H9 (cell line): ENCODE data around the gene AP1G2. TPM values are rescaled to one million over a fixed set of nuclear protein-coding genes. Genes with fewer than 3 reads are reported as not detected.

Experiments used
- DNase-seq: peaks from one replicate; pipeline ENCODE4 v3.0.0-alpha.2; 2017
- H2AFZ ChIP-seq: one replicate; pipeline ENCODE4 v1.6.1; 2013; ENCODE audit warnings: mild to moderate bottlenecking, low read length, control low read depth, moderate library complexity
- H2AK5ac ChIP-seq: 2 replicates; pipeline ENCODE4 v1.6.1; 2013; ENCODE audit warnings: low read length, control low read depth, mixed read lengths; ENCODE audit not compliant: insufficient read length
- H2BK120ac ChIP-seq: one replicate; pipeline ENCODE4 v1.6.1; 2013; ENCODE audit warnings: low read depth, mild to moderate bottlenecking, low read length, control low read depth, inconsistent platforms; ENCODE audit not compliant: poor library complexity, severe bottlenecking
- H2BK12ac ChIP-seq: 2 replicates; pipeline ENCODE4 v1.6.1; 2013; ENCODE audit warnings: low read length, control low read depth, mixed read lengths, low read depth; ENCODE audit not compliant: insufficient read length
- H2BK15ac ChIP-seq: 2 replicates; pipeline ENCODE4 v1.6.1; 2013; ENCODE audit warnings: low read depth, low read length, control low read depth
- H2BK20ac ChIP-seq: one replicate; pipeline ENCODE4 v1.6.1; 2013; ENCODE audit warnings: low read depth, mild to moderate bottlenecking, low read length, control low read depth, inconsistent platforms; ENCODE audit not compliant: poor library complexity, severe bottlenecking
- H2BK5ac ChIP-seq: 2 replicates; pipeline ENCODE4 v1.6.1; 2013; ENCODE audit warnings: low read length, control low read depth, mixed read lengths; ENCODE audit not compliant: insufficient read length
- H3K14ac ChIP-seq: 2 replicates; pipeline ENCODE4 v1.6.1; 2013; ENCODE audit warnings: low read length, control low read depth; ENCODE audit not compliant: insufficient read depth
- H3K18ac ChIP-seq: 2 replicates; pipeline ENCODE4 v1.6.1; 2013; ENCODE audit warnings: low read depth, mild to moderate bottlenecking, mixed read lengths, low read length, control low read depth; ENCODE audit not compliant: insufficient read length
- H3K23ac ChIP-seq: 2 replicates; pipeline ENCODE4 v1.6.1; 2013; ENCODE audit warnings: low read length, control low read depth, mixed read lengths, low read depth; ENCODE audit not compliant: insufficient read length
- H3K23me2 ChIP-seq: 2 replicates; pipeline ENCODE4 v1.6.1; 2013; ENCODE audit warnings: low read depth, mild to moderate bottlenecking, mixed read lengths, low read length, control low read depth; ENCODE audit not compliant: insufficient read length, poor library complexity, severe bottlenecking
- H3K27ac ChIP-seq: 2 replicates; pipeline ENCODE4 v1.5.1; 2013; ENCODE audit warnings: low read length, control low read depth, mixed read lengths, low read depth; ENCODE audit not compliant: insufficient read length
- H3K27me3 ChIP-seq: 2 replicates; pipeline ENCODE4 v1.6.1; 2013; ENCODE audit warnings: low read length, control low read depth, inconsistent platforms; ENCODE audit not compliant: insufficient read depth
- H3K4ac ChIP-seq: 2 replicates; pipeline ENCODE4 v1.6.1; 2013; ENCODE audit warnings: low read depth, mild to moderate bottlenecking, control low read depth, inconsistent platforms, low read length, moderate library complexity
- H3K4me1 ChIP-seq: 2 replicates; pipeline ENCODE4 v1.6.1; 2013; ENCODE audit warnings: low read length, control low read depth, inconsistent platforms; ENCODE audit not compliant: insufficient read depth
- H3K4me2 ChIP-seq: 2 replicates; pipeline ENCODE4 v1.6.1; 2013; ENCODE audit warnings: low read length, control low read depth, mixed read lengths; ENCODE audit not compliant: insufficient read length, insufficient read depth
- H3K56ac ChIP-seq: 2 replicates; pipeline ENCODE4 v1.6.1; 2013; ENCODE audit warnings: low read depth, mild to moderate bottlenecking, mixed read lengths, low read length, control low read depth; ENCODE audit not compliant: insufficient read length
- H3K79me1 ChIP-seq: 2 replicates; pipeline ENCODE4 v1.6.1; 2013; ENCODE audit warnings: low read depth, mild to moderate bottlenecking, moderate library complexity, low read length, control low read depth, inconsistent platforms; ENCODE audit not compliant: insufficient read depth, poor library complexity, severe bottlenecking
- H3K79me2 ChIP-seq: 2 replicates; pipeline ENCODE4 v1.6.1; 2013; ENCODE audit warnings: low read length, control low read depth, inconsistent platforms; ENCODE audit not compliant: insufficient read depth
- H3K9ac ChIP-seq: 2 replicates; pipeline ENCODE4 v1.6.1; 2013; ENCODE audit warnings: low read length, control low read depth, mixed read lengths; ENCODE audit not compliant: insufficient read length; ENCODE audit errors: extremely low read depth
- H3K9me3 ChIP-seq: one replicate; pipeline ENCODE4 v1.6.1; 2013; ENCODE audit warnings: low read depth, low read length, inconsistent platforms; ENCODE audit not compliant: control insufficient read depth
- H3T11ph ChIP-seq: one replicate; pipeline ENCODE4 v1.6.1; 2013; ENCODE audit warnings: mild to moderate bottlenecking, low read length, control low read depth, inconsistent platforms
- H4K20me1 ChIP-seq: one replicate; pipeline ENCODE4 v1.6.1; 2013; ENCODE audit not compliant: control insufficient read depth, insufficient read length, insufficient read depth
- H4K5ac ChIP-seq: 2 replicates; pipeline ENCODE4 v1.6.1; 2013; ENCODE audit warnings: low read depth, mild to moderate bottlenecking, mixed read lengths, low read length, control low read depth; ENCODE audit not compliant: insufficient read length
- H4K8ac ChIP-seq: replicated peaks from 2 replicates; pipeline ENCODE4 v1.6.1; 2013; ENCODE audit warnings: low read length, control low read depth, mixed read lengths, low read depth; ENCODE audit not compliant: insufficient read length
- H4K91ac ChIP-seq: 2 replicates; pipeline ENCODE4 v1.6.1; 2013; ENCODE audit warnings: low read depth, mild to moderate bottlenecking, moderate library complexity, mixed read lengths, low read length, control low read depth; ENCODE audit not compliant: insufficient read length
- H3K27ac Mint-ChIP-seq, 3 experiments: 2 replicates in 2 of 3; 3 replicates in 1 of 3; pipeline ENCODE4 v1.8.0; 2020 to 2021; ENCODE audit warnings: mixed read lengths in 3 of 3, mild to moderate bottlenecking in 1 of 3, moderate library complexity in 1 of 3
- H3K27me3 Mint-ChIP-seq: 2 replicates; pipeline ENCODE4 v1.8.0; 2021; ENCODE audit warnings: low read depth, mild to moderate bottlenecking, moderate library complexity, mixed read lengths
- H3K36me3 Mint-ChIP-seq, 3 experiments: 2 replicates in 2 of 3; 3 replicates in 1 of 3; pipeline ENCODE4 v1.8.0; 2020 to 2021; ENCODE audit warnings: low read depth in 3 of 3, mixed read lengths in 3 of 3; ENCODE audit not compliant: insufficient read depth in 1 of 3
- H3K4me1 Mint-ChIP-seq, 2 experiments: 2 replicates each; pipeline ENCODE4 v1.8.0; 2020; ENCODE audit warnings: mixed read lengths in 2 of 2
- H3K4me3 Mint-ChIP-seq, 2 experiments: 2 replicates in 1 of 2; 3 replicates in 1 of 2; pipeline ENCODE4 v1.8.0; 2020 to 2021; ENCODE audit warnings: mild to moderate bottlenecking in 2 of 2, mixed read lengths in 2 of 2, moderate library complexity in 1 of 2
- H3K9me3 Mint-ChIP-seq, 2 experiments: 2 replicates in 1 of 2; 3 replicates in 1 of 2; pipeline ENCODE4 v1.8.0; 2020; ENCODE audit warnings: mild to moderate bottlenecking in 2 of 2, mixed read lengths in 2 of 2, moderate library complexity in 1 of 2
- WGBS: extraction: QIAGEN DNeasy Blood & Tissue Kit; methylation state at CpG from one replicate; pipeline ENCODE4 v1.1.7; 2013; ENCODE audit warnings: missing lambda C conversion rate, low lambda C conversion rate, mixed read lengths; ENCODE audit not compliant: insufficient read length; ENCODE audit errors: extremely low coverage; 5-methylcytosine and 5-hydroxymethylcytosine counted together
- total RNA-seq: library from RNA; stranded (reverse); gene quantifications from 2 replicates; pipeline ENCODE4 v1.2.1, GENCODE V29; 2021
- TF ChIP-seq, protein P1 (sequence below): fragments of 200-600 bp; sonication (generic); conservative IDR thresholded peaks from 3 replicates; pipeline ENCODE4 v1.8.0; 2021; ENCODE audit warnings: antibody characterized with exemption, mild to moderate bottlenecking

AP1G2 gene
- total RNA-seq, 1 experiment from 2014 or later = 107 TPM

DNA sequence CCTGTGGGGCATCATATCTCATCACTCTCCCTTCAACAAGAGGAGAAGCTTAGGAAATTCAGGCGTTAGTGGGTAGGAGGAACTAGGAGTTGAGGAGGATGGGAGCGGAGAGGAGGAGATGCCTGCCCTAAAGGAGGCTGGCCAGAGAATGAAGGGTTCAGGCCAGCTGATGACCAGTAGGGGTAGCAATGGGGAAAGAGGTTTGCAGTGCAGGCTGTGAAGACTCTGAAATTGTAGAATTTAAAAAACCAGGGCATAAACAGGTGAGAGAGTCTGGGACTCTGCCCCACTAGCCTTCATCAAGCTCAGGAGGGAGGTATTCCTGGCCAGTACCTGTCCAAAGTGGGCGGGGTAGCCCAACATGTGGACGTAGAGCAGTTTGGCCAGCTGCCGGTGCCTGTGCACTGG is 809 bp downstream of the AP1G2 start:
- no peaks in the 10 kb centered on the region for H3K79me1 ChIP-seq
- H3K9me3 ChIP-seq = no peaks in the 10 kb centered on the region
- TF ChIP-seq, protein P1, sequence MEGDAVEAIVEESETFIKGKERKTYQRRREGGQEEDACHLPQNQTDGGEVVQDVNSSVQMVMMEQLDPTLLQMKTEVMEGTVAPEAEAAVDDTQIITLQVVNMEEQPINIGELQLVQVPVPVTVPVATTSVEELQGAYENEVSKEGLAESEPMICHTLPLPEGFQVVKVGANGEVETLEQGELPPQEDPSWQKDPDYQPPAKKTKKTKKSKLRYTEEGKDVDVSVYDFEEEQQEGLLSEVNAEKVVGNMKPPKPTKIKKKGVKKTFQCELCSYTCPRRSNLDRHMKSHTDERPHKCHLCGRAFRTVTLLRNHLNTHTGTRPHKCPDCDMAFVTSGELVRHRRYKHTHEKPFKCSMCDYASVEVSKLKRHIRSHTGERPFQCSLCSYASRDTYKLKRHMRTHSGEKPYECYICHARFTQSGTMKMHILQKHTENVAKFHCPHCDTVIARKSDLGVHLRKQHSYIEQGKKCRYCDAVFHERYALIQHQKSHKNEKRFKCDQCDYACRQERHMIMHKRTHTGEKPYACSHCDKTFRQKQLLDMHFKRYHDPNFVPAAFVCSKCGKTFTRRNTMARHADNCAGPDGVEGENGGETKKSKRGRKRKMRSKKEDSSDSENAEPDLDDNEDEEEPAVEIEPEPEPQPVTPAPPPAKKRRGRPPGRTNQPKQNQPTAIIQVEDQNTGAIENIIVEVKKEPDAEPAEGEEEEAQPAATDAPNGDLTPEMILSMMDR = peak; percentile 26; the same call in 2 of the 3 replicates
- H3K14ac ChIP-seq = no peak overlapping the region
- no peak overlapping the region for H2BK12ac ChIP-seq
- H2AK5ac ChIP-seq = no peak overlapping the region
- peak overlapping the region; percentile 18 for H3K9ac ChIP-seq
- peaks cover 3% of the 10 kb centered on the region for H4K20me1 ChIP-seq
- no peaks in the 10 kb centered on the region for H3K79me2 ChIP-seq
- H4K8ac ChIP-seq = no peak overlapping the region
- WGBS = no CpG with 5 or more reads among the region's 5 CpGs
- Mint-ChIP-seq H3K27me3 (no peaks in the 10 kb centered on the region; the same call in 1 of the 2 replicates), H3K27ac (peak overlapping the region in 2 of 3 experiments; percentile 39 to 94; a peak in 2 of 7 replicates), H3K9me3 (no peaks in the 10 kb centered on the region), H3K36me3 (peaks cover 9 to 40% (median 39%) of the 10 kb centered on the region in 3 experiments), H3K4me1 (peaks cover 29 to 34% of the 10 kb centered on the region in 2 experiments), H3K4me3 (peak overlapping the region; percentile 95 to 99)
- H3K27me3 ChIP-seq = no peaks in the 10 kb centered on the region
- no peak overlapping the region for H3K18ac ChIP-seq
- no peak overlapping the region for H4K5ac ChIP-seq
- no peak overlapping the region for H2AFZ ChIP-seq
- H3K4me2 ChIP-seq = peak overlapping the region; percentile 75
- peaks cover 3% of the 10 kb centered on the region for H3K23me2 ChIP-seq
- no peak overlapping the region for H3K56ac ChIP-seq
- no peak overlapping the region for H3K4ac ChIP-seq
- no peak overlapping the region for H3K23ac ChIP-seq
- H2BK120ac ChIP-seq = no peak overlapping the region
- H4K91ac ChIP-seq = no peak overlapping the region
- no peak overlapping the region for H2BK5ac ChIP-seq
- H2BK20ac ChIP-seq = no peak overlapping the region
- peaks cover 9% of the 10 kb centered on the region for H3K4me1 ChIP-seq
- no peak overlapping the region for H3T11ph ChIP-seq
- H3K27ac ChIP-seq = no peak overlapping the region
- no peak for DNase-seq
- H2BK15ac ChIP-seq = no peak overlapping the region
